ENCODE data around the gene CHD1.

Gene CHD1

GRCh38 chr5:98936948-98937715 lies 8.3 kb upstream of the CHD1 start:
- in situ Hi-C loops (cut with HindIII; ENCODE audit: low sequenced_read_pairs): no loop called here

- in situ Hi-C loops (cut with HindIII; ENCODE audit: low sequenced_read_pairs): no loop called here
These were observed 6.4 kb upstream of the CHD1 start for GRCh38 chr5:98935206-98935605.

- in situ Hi-C loops (cut with HindIII; ENCODE audit: low sequenced_read_pairs): no loop called here
These were observed 5.7 kb upstream of the CHD1 start for GRCh38 chr5:98934546-98934945.

- in situ Hi-C loops (cut with HindIII; ENCODE audit: low sequenced_read_pairs): no loop called here
These were observed 4.8 kb upstream of the CHD1 start for GRCh38 chr5:98933445-98934072.

- in situ Hi-C loops (cut with HindIII; ENCODE audit: low sequenced_read_pairs): no loop called here
These were observed 2.4 kb upstream of the CHD1 start for GRCh38 chr5:98930972-98931762.

- in situ Hi-C loops (cut with HindIII; ENCODE audit: low sequenced_read_pairs): no loop called here
These were observed 997 bp upstream of the CHD1 start for GRCh38 chr5:98929710-98930298.

GRCh38 chr5:98927989-98928872 lies 576 bp downstream of the CHD1 start:
- in situ Hi-C loops (cut with HindIII; ENCODE audit: low sequenced_read_pairs): no loop called here

- in situ Hi-C loops (cut with HindIII; ENCODE audit: low sequenced_read_pairs): no loop called here
These were observed 1.4 kb downstream of the CHD1 start for GRCh38 chr5:98927242-98927988.

- in situ Hi-C loops (cut with HindIII; ENCODE audit: low sequenced_read_pairs): no loop called here
These were observed 4.8 kb downstream of the CHD1 start for GRCh38 chr5:98923966-98924365.

- in situ Hi-C loops (cut with HindIII; ENCODE audit: low sequenced_read_pairs): no loop called here
These were observed 6.8 kb downstream of the CHD1 start for GRCh38 chr5:98921947-98922505.

GRCh38 chr5:98917433-98917832 lies 11.4 kb downstream of the CHD1 start:
- in situ Hi-C loops (cut with HindIII; ENCODE audit: low sequenced_read_pairs): no loop called here

GRCh38 chr5:98916540-98916939 lies 12.3 kb downstream of the CHD1 start:
- in situ Hi-C loops (cut with HindIII; ENCODE audit: low sequenced_read_pairs): no loop called here

GRCh38 chr5:98913911-98914310 lies 14.9 kb downstream of the CHD1 start:
- in situ Hi-C loops (cut with HindIII; ENCODE audit: low sequenced_read_pairs): no loop called here

- in situ Hi-C loops (cut with HindIII; ENCODE audit: low sequenced_read_pairs): no loop called here
These were observed 17.3 kb downstream of the CHD1 start for GRCh38 chr5:98911280-98912040.

- in situ Hi-C loops (cut with HindIII; ENCODE audit: low sequenced_read_pairs): no loop called here
These were observed 19.4 kb downstream of the CHD1 start for GRCh38 chr5:98909363-98909762.

- in situ Hi-C loops (cut with HindIII; ENCODE audit: low sequenced_read_pairs): no loop called here
These were observed 20.9 kb downstream of the CHD1 start for GRCh38 chr5:98907951-98908350.

GRCh38 chr5:98906756-98907355 lies 22.0 kb downstream of the CHD1 start:
- in situ Hi-C loops (cut with HindIII; ENCODE audit: low sequenced_read_pairs): no loop called here

Measured in DLD1 (cell line).